Activated CD8-positive, alpha-beta memory T cell treated with anti-CD3 and anti-CD28 coated beads for 4 hours (primary cell): ENCODE results near the gene SPEF1.

Source experiments
- DNase-seq, 2 donors: peaks; one replicate each; pipeline ENCODE4 v3.0.0-alpha.2; 2020; ENCODE audit warnings: low read depth in 2 of 2

Gene SPEF1

DNA sequence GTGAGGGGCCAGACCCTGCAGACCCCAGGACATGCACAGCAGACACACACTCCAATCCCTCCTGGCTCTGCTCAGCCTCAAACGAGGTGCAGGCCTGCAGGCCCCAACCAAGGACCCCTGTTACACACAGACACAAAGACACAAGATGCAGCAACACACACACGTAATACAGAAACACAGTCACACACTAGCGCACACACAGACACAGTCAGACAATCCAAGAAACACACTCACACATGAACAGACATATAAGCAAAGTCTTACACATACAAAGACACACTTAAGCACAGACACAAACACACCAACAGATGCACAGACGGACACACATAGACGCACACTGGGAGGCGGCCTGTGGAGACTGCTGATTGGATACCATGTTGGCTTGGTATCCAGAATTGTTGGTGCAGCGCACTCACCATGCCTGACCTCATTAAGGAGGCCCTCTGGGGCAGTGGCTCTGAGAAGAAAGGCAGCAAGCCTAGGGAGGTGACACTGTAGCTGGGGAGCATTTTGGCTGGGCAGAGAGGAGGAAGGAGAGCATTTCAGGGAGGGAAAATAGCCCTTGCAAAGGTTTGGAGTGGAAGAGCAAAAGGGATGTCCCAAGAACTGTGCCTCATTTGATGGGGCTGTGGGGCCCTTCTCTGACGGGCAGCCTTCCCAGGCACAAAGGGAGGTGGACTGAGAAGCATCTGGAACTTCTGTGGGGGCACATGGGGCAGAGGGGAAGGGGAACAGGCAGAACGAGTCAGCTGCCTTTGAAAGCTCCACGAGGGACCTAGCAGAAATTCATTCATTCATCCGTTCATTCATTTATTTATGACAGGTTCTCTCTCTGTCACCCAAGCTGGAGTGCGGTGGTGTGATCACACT lies 50.2 kb downstream of the SPEF1 start:
- DNase-seq = no peak

DNA sequence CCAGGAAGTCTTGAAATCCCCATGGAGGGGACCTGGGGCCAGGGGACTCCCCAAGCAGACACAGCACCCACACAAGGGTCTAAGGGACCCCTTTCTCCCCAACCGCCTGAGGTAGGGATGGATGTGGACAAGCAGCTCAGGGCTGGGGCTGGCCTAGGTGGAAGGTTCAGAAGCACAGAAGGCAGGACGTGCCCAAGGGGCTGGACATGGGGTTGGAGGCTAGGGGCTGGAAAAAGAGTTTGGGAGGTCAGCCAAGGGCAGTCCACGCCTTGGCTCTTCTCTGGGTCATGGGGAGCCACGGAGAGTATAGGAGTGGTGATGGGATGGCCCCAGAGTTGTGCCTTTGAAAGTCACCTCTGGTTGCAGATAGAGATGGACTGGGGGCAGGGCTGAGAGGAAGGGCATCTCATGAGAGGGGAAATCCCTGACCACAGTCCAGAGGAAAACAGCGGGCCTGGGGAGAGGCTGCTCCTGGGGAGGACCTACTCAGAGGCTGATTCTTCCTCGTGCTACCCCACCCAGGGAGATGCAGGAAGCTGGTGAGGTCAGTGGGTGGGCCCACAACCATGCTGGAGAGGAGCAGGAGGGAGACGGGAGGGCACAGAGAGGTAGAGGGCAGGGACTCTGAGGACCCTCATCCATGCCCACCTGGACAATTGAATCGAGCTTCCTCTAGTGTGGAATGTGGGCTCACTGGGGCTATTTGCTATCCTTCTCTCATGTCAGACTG lies 51.3 kb downstream of the SPEF1 start:
- no peak for DNase-seq

DNA sequence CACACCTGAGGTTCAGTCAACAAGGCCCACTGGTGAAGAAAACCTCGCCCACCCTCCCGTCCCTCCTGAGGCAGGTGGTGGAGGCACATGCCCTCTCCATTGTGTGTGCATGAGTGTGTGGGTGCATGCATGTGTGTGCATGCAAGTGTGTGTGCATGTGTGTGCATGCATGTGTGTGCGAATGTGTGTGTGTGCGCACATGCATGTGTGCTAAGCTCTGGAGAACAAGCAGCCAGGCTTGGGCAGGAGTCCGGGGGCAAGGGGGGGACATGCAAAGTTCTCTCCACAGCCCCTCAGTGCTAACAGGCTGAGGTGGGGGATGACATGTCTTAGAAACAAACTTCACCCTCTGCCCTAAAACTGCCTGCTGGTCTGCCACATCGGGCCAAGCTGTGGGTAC lies 51.9 kb downstream of the SPEF1 start:
- no peak for DNase-seq

DNA sequence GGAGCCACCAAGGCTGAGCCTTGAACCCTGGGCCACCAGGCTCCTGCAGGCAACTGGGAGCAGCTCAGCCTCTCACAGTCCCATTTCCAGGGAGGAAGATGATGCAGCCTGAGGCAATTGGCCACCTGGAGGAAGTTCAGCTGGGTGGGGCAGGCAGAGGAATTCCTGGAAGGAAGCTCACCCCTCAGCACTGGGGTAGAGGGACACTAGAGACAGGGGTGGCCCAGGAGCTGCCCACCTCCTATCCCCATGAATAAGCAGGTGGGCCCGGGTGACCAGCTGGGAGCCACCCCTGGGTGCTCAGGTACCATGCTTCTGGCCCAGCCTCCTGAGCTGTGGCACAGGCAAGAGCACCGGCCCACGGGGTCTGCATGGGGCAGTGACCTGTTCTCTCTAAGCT lies 52.4 kb downstream of the SPEF1 start:
- DNase-seq = no peak

DNA sequence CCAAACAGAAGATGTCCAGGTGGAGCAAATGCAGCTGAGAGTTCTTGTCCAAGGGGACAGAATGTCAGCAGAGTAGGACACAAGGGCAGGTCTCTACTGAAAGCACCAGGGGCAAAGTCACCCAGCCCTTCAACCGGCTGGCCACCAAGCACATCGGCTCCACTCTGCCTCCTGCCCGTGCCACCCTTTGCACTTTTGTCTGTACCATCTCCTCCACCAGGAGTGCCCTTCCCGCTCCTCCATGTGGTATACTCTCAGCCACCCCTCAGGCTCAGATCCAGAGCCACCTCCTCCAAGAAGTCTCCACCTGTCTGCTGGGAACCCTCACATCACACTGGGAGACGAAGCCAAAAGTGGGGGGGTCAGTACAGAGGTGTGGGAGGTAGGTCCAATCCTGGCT lies 52.9 kb downstream of the SPEF1 start:
- DNase-seq = no peak
